Cardiac muscle cell (in vitro differentiated cells and primary cell): ENCODE measurements around the gene DNAJA1. TPM values are rescaled to one million over a fixed set of nuclear protein-coding genes. Genes with fewer than 3 reads are reported as not detected.

Source experiments
- DNase-seq, 2 donors: peaks; one replicate each; pipeline versions ENCODE4 v3.0.0 to v3.0.0-alpha.2; 2010 to 2017; ENCODE audit warnings: low read depth in 1 of 2, low spot score in 1 of 2
- H3K27ac ChIP-seq: fragments of 200-600 bp; sonication (generic); 2 replicates; pipeline ENCODE4 v1.5.1; 2016
- H3K27me3 ChIP-seq: fragments of 200-600 bp; sonication (generic); 2 replicates; pipeline ENCODE4 v1.6.0; 2016; ENCODE audit warnings: control low read depth
- H3K36me3 ChIP-seq: fragments of 200-600 bp; sonication (generic); 2 replicates; pipeline ENCODE4 v1.5.1; 2016; ENCODE audit warnings: control low read depth
- H3K4me1 ChIP-seq: fragments of 200-600 bp; sonication (generic); 2 replicates; pipeline ENCODE4 v1.8.1; 2017; ENCODE audit warnings: low read depth, mild to moderate bottlenecking, mixed run types
- H3K4me3 ChIP-seq: fragments of 200-600 bp; sonication (generic); 2 replicates; pipeline ENCODE4 v1.5.1; 2016; ENCODE audit warnings: mild to moderate bottlenecking
- H3K9me3 ChIP-seq: fragments of 200-600 bp; sonication (generic); 2 replicates; pipeline ENCODE4 v1.5.1; 2017; ENCODE audit warnings: low read depth, mild to moderate bottlenecking, control low read depth
- polyA plus RNA-seq: library from polyadenylated mRNA; unstranded; fragments of >200 nt; fragmentation: Nextera tagmentation; extraction: Ambion mirVana; gene quantifications from 2 replicates; pipeline ENCODE4 v1.2.1, GENCODE V29; 2016
- total RNA-seq: library from RNA; depleted of rRNA; stranded (reverse); fragments of >200 nt; gene quantifications from 2 replicates; pipeline ENCODE4 v1.2.3, GENCODE V29; 2016
- TF ChIP-seq, protein P1 (sequence below): IDR thresholded peaks from 2 replicates; pipeline ENCODE4 v1.5.1; 2012; ENCODE audit warnings: low read depth, mild to moderate bottlenecking, low read length

DNAJA1 gene
- total and polyA plus RNA-seq, 2 experiments from 2014 or later: 96.1 to 202 TPM

DNA sequence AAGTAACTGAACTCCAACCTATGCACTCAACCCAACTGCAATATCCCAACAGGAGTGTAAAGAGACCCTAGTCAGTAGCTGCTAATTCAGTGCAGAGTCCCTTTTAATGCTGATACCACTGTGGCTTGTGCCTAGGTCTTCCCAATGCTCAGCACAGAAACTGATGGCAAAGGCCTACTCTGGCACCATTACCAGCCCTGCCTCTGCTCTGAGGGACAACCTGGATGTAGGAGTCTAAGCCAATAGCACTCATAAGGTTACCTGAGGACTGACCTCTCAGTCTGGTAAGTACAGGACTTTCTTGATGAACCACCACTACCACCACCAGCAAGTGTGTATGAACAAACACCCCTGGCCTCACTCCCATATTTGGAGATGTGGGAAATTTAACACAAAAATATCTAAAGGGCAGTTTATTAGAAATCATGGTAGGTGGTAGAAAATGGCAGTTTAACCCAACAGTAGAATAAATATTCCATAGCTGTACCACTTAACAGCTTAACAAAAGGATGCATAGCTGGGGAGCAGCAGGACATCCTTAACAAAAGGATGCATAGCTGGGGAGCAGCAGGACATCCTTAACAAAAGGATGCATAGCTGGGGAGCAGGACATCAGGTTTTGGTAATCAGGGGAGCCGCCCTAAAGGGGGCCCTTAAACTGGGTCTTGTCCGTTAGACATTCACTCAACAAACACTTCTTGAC, 11.0 kb upstream of the DNAJA1 start:
- Histone ChIP-seq H3K27ac (no peak overlapping the region), H3K4me3 (no peak overlapping the region), H3K9me3 (no peaks in the 10 kb centered on the region), H3K27me3 (no peaks in the 10 kb centered on the region), H3K4me1 (no peaks in the 10 kb centered on the region), H3K36me3 (no peaks in the 10 kb centered on the region)
- TF ChIP-seq, protein P1, sequence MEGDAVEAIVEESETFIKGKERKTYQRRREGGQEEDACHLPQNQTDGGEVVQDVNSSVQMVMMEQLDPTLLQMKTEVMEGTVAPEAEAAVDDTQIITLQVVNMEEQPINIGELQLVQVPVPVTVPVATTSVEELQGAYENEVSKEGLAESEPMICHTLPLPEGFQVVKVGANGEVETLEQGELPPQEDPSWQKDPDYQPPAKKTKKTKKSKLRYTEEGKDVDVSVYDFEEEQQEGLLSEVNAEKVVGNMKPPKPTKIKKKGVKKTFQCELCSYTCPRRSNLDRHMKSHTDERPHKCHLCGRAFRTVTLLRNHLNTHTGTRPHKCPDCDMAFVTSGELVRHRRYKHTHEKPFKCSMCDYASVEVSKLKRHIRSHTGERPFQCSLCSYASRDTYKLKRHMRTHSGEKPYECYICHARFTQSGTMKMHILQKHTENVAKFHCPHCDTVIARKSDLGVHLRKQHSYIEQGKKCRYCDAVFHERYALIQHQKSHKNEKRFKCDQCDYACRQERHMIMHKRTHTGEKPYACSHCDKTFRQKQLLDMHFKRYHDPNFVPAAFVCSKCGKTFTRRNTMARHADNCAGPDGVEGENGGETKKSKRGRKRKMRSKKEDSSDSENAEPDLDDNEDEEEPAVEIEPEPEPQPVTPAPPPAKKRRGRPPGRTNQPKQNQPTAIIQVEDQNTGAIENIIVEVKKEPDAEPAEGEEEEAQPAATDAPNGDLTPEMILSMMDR: no peak
- no peak for DNase-seq

DNA sequence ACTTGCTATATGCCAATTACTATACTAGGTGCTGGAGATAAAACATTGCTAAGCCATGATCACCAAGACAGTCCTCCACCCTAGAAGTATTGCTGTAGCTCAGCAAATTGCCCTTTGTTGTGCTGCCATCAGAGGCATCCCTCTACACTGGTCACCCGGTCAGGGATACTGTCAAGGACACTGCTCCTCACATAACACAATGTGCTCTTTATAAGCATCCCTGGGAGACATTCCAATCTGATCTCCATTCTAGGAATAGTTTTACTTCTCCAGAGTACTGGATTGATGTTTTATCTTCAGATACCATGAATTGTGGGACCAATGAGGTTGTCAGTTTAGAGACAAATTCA, 10.4 kb upstream of the DNAJA1 start:
- no peak overlapping the region for H3K4me3 ChIP-seq
- no peaks in the 10 kb centered on the region for H3K4me1 ChIP-seq
- H3K27me3 ChIP-seq: no peaks in the 10 kb centered on the region
- H3K9me3 ChIP-seq: no peaks in the 10 kb centered on the region
- H3K27ac ChIP-seq: no peak overlapping the region
- TF ChIP-seq, protein P1: no peak
- DNase-seq: no peak
- no peaks in the 10 kb centered on the region for H3K36me3 ChIP-seq

DNA sequence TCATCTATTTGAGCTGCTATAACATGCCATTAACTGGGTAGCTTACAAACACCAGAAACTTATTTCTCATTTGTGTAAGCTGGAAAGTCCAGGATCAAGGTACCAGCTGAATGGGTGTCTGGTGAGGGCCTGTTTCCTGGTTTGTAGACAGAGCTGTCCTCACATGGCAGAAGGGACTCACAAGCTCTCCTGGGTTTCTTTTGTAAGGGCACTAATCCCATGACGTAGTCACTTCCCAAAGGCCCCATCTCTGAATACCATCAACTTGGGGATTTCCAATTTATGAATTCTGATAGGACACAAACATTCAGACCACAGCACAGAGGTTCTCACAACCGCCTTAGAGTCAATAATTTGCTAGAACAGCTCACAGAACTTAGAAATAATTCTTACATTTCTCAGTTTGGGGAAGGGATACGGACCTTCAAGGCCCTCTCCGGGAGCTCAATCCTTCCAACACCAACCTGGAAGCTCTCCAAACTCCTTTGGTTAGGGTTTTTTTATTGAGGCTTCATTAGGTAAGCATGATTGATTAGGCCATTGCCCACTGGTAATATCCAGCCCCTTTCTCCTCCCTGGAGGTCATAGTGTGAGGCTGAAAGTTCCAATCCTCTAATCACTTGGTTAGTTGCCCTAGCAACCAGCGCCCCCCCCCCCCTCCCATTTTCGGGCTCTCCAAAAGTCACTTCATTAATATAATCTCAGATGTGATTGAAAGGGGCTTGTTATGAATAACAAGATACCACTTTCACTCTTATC, 7.6 kb upstream of the DNAJA1 start:
- TF ChIP-seq, protein P1: no peak
- no peak for DNase-seq

DNA sequence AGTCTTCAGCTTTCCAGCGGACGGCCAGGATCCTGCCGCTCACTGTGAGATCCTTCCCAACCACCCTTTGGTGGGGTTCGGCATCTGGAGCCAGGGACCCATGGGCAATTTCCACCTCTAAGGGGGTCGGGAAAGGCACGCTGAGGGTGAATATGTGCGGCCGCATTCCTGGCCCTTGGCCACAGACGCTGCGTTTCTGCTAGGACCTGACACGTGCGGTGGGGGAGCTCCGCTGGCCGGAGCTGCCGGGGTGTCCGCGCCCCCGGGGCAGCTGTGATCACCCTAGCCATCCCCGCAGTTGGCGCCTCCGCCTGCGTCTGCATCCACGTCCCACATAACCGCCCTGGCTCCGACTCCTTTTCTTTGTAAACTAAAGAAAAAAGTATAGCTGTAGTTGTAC, 5.3 kb upstream of the DNAJA1 start:
- Histone ChIP-seq H3K27ac (no peak overlapping the region), H3K27me3 (no peaks in the 10 kb centered on the region), H3K4me3 (no peak overlapping the region), H3K36me3 (no peaks in the 10 kb centered on the region), H3K9me3 (no peaks in the 10 kb centered on the region), H3K4me1 (peaks cover 8% of the 10 kb centered on the region)
- TF ChIP-seq, protein P1: no peak
- no peak for DNase-seq

More for the DNA sequence above, 7.6 kb upstream of the DNAJA1 start:
- Histone ChIP-seq H3K9me3 (no peaks in the 10 kb centered on the region), H3K4me3 (no peak overlapping the region), H3K27ac (no peak overlapping the region), H3K36me3 (no peaks in the 10 kb centered on the region), H3K4me1 (no peaks in the 10 kb centered on the region), H3K27me3 (no peaks in the 10 kb centered on the region)

DNA sequence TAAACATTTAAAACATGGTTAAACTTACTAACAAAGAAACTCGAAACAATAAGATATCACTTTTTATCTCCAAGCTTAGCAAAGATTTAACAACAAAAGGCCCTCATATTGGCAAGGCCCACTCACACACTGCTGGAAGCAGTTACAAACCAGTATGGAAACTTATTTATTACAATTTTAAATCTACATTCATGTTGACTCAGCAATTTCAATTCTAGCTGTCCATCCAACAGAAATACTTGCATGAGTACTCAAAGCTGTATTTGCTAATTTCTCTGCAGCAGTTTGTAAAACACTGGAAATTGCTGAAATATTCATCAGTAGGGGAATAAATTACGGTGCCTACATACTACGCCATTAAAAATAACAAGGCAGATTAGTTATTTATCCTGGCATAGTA, 2.8 kb upstream of the DNAJA1 start:
- DNase-seq: no peak
- peaks cover 15% of the 10 kb centered on the region for H3K4me1 ChIP-seq
- no peak overlapping the region for H3K27ac ChIP-seq
- no peaks in the 10 kb centered on the region for H3K27me3 ChIP-seq
- H3K9me3 ChIP-seq: no peaks in the 10 kb centered on the region
- no peak overlapping the region for H3K4me3 ChIP-seq
- TF ChIP-seq, protein P1: no peak
- peaks cover 8% of the 10 kb centered on the region for H3K36me3 ChIP-seq
